Mucosa of stomach (tissue), 1 donor: ENCODE data around the gene C11orf54.

Source experiments
- H3K27me3 ChIP-seq: one replicate; pipeline ENCODE4 v1.7.0; 2013; ENCODE audit warnings: mild to moderate bottlenecking, low read length; ENCODE audit not compliant: control insufficient read depth, insufficient read depth
- H3K36me3 ChIP-seq: one replicate; pipeline ENCODE4 v1.7.0; 2013; ENCODE audit warnings: low read length; ENCODE audit not compliant: control insufficient read depth, insufficient read depth
- H3K4me1 ChIP-seq: one replicate; pipeline ENCODE4 v1.7.0; 2013; ENCODE audit warnings: mild to moderate bottlenecking, low read length; ENCODE audit not compliant: control insufficient read depth, insufficient read depth
- H3K4me3 ChIP-seq: one replicate; pipeline ENCODE4 v1.7.0; 2013; ENCODE audit warnings: low read length
- H3K9ac ChIP-seq: one replicate; pipeline ENCODE4 v1.7.0; 2013; ENCODE audit warnings: mild to moderate bottlenecking, low read length, moderate library complexity
- H3K9me3 ChIP-seq: one replicate; pipeline ENCODE4 v1.7.0; 2013; ENCODE audit warnings: mild to moderate bottlenecking, low read length, moderate library complexity; ENCODE audit not compliant: control insufficient read depth
- donor health status: Pancreatic carcinoma.

C11orf54 gene

DNA sequence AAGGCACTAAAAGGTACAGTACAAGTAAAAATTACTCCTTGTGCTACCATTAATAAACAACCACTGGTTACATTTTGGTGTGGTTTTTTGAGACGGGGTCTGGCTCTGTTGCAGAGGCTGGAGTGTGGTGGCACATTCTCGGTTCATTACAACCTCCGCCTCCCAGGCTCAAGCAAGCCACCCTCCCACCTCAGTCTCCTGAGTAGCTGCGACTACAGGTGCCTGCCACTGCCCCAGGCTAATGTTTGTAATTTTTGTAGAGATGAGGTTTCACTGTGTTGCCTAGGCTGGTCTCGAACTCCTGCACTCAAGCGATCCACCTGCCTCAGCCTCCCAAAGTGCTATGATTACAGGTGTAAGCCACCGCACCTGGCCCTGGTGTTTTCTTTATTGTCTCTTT, 20.9 kb upstream of the C11orf54 start:
- Histone ChIP-seq H3K36me3 (no peaks in the 10 kb centered on the region), H3K9ac (no peak overlapping the region), H3K4me1 (no peaks in the 10 kb centered on the region), H3K9me3 (no peaks in the 10 kb centered on the region), H3K27me3 (no peaks in the 10 kb centered on the region), H3K4me3 (no peak overlapping the region)

DNA sequence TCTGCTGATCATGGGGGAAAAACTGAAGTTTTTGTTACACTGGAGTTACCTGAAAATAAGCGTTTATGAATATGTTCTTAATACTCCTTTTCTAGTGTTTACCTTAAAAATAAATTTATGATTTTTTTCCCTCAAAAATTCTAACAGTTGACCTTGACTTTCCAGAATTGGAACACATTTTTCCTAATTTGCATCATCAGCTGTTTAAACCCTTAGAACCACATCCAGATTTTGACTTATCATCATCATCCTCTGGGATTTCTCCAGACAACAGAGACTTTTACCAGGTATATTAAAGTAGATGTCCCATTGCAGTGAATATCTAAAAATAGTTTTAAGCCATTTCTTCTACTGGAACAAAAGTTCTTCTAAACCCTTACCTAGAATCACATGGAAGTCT, 17.4 kb upstream of the C11orf54 start:
- Histone ChIP-seq H3K9me3 (no peaks in the 10 kb centered on the region), H3K36me3 (no peaks in the 10 kb centered on the region), H3K9ac (no peak overlapping the region), H3K4me3 (no peak overlapping the region), H3K27me3 (no peaks in the 10 kb centered on the region), H3K4me1 (no peaks in the 10 kb centered on the region)

DNA sequence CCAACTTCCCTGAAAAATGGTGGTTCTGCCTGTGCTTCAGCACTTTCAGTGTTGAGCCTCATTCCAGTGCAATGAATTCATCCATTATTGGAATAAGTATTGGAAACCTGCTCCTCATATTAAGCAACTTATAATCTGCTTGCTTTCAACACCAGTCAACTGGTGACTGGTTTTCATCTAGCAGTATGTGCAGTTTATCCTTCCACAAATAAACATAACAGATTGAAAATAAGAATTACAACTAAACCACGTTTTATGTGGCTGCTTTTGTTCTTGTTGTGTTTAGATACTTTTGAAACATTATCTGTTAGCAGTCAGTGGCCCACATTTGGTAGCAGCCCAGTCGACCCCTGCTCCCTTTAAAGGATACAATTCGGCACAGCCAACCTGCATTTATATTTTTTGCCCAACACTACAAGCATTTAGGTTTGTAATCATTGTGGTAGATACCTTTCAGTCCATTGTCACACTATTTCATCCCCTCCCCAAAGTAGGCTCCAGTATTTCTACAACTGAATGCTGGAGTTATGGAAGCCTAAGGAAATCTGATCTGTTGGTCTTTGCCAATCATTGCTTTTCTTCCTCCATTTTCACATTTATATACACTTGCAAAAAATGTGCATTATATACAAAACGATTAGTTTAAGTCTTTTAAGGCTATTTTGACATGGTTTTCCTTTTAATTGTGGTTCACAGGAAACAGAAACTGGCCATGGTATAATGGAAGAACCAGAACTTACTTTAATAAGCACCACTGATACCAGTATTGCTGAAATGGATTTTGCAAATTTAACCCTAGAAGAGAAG, 13.3 kb upstream of the C11orf54 start:
- Histone ChIP-seq H3K9ac (no peak overlapping the region), H3K36me3 (peaks cover 9% of the 10 kb centered on the region), H3K9me3 (no peaks in the 10 kb centered on the region), H3K4me3 (no peak overlapping the region), H3K4me1 (no peaks in the 10 kb centered on the region), H3K27me3 (no peaks in the 10 kb centered on the region)

DNA sequence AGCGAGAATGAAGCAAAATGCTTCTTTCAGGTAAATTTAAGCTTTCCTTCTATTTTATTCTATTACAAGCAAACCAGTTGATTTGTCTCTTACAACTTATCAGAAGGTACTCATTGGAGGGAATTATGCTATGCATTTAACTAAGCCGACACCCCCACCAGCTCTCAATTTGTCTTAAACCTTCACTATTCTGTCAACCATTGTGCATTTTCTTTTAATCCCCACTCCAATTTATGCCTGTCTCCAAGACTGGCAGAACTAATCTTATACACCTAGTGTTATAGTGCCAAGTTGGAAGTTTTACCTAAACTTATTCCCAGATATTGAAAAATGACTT, 12.7 kb upstream of the C11orf54 start:
- Histone ChIP-seq H3K9ac (no peak overlapping the region), H3K4me1 (no peaks in the 10 kb centered on the region), H3K4me3 (no peak overlapping the region), H3K36me3 (peaks cover 9% of the 10 kb centered on the region), H3K27me3 (no peaks in the 10 kb centered on the region), H3K9me3 (no peaks in the 10 kb centered on the region)

DNA sequence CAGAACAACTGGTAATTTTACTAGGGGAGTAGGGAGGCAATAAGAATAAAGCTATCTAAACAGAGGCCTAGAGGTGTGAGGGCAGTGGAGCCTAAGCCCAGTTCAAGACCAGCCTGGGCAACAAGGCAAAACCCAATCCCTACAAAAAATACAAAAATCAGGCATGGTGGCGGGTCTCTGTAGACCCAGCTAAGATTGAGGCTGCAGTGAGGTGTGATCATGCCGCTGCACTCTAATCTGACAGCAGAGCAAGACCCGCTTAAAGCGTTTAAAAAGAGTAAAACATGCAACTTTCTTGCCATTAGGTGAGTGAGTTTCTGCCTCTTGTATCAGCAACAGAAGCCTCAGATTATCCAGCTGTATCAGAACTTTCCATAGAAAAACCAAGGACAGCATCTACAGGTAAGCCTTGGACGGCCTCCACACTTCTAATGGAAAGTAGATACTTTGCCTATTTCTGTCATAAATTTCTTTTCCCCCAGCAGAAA, 12.3 kb upstream of the C11orf54 start:
- Histone ChIP-seq H3K27me3 (no peaks in the 10 kb centered on the region), H3K9me3 (no peaks in the 10 kb centered on the region), H3K4me1 (no peaks in the 10 kb centered on the region), H3K36me3 (peaks cover 9% of the 10 kb centered on the region), H3K9ac (no peak overlapping the region), H3K4me3 (no peak overlapping the region)

DNA sequence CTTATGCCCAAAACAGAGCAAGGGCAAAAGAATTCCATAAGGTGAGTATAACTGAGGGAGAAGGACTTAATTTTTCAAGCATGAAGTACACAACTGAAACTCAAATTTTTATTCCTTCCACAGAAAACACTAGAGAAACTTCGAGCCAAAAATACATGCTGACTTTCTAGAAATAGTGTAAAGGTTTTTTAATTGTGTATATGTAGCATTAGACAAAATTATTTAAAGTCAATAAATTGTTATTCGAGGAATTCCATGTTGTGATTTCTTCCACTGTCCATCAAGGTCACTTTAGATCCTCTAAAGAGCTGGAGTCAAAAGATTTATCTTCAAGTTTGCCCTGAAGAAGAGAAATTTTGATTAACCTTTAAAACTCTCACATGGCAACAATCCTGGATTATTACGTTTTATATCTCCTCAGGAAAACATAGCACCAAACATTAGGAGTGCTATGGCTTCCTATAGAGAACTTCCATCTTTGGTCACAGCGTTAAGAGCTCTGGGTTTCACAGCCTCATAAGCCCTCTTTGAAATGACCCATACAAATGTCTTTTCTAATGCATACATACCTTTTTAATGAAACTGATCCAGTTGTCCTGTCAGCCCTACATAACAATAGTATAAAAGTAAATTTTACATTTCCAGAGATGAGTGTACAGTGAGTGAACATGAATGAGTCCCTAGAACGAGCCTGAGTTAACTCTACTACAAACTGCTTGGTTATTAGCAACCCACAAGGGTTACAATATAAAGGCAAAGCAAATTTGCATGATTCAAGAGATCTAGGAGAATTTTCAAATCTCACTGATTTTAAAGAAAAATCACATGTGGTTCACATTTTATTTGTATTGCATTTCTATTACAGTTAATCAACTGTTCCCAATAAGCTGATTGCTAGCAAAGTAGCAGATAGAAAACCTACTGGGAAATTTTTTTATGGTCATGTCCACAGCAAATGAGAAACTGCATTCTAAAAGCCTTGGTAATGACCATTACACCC, 11.1 kb upstream of the C11orf54 start:
- H3K27me3 ChIP-seq: no peaks in the 10 kb centered on the region
- H3K4me1 ChIP-seq: peaks cover 5% of the 10 kb centered on the region
- no peaks in the 10 kb centered on the region for H3K9me3 ChIP-seq
- no peak overlapping the region for H3K4me3 ChIP-seq
- H3K9ac ChIP-seq: no peak overlapping the region
- peaks cover 14% of the 10 kb centered on the region for H3K36me3 ChIP-seq

DNA sequence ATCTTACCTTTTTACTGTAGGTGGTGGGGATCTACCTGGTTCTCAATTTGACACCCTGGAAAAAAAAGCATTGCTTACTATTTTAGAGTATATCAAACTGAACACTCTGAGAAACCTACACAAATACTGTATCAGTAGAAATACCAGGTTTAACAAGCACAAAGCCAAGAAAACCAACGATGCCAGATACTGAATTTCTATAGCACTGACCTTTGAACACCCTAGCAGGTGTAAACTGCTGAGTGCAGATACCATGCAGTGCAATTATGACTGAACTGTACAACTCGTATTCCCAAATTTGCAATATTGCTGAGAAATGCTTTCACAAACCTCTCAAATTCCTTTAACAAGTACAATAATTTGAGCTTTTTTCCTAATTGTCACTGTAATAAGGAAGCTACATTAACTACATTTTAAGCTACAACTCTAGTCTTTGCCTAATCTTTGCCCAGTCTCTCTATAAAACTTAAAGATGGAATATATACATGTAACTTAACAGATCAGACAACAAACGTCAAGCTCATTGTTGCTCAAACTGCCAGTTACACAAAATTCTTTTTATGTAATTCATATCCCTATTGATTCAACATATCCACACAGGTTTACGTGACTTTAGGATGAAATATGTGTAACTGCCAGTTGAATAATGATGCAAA, 9.1 kb upstream of the C11orf54 start:
- Histone ChIP-seq H3K36me3 (peaks cover 19% of the 10 kb centered on the region), H3K9me3 (no peaks in the 10 kb centered on the region), H3K27me3 (no peaks in the 10 kb centered on the region), H3K9ac (no peak overlapping the region), H3K4me3 (no peak overlapping the region), H3K4me1 (peaks cover 5% of the 10 kb centered on the region)

DNA sequence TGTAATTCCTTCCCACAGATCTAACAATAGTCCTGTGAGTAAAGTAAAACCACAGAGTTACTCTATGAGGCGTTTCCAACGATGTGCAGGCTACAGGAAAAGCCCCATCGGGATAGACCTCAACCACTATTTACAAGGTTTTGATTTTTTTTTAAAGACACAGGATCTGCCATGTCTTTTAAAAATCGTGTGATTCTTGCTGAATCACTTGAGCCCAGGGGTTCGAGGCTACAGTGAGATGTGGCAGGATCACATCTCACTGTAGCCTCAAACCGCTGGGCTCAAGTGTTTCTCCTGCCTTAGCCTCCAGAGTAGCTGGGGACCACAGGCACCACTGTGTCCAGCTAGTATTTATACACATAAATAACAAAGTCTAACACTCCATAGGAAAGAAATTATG, 8.0 kb upstream of the C11orf54 start:
- H3K9ac ChIP-seq: no peak overlapping the region
- peaks cover 19% of the 10 kb centered on the region for H3K36me3 ChIP-seq
- H3K27me3 ChIP-seq: no peaks in the 10 kb centered on the region
- H3K4me3 ChIP-seq: no peak overlapping the region
- H3K9me3 ChIP-seq: no peaks in the 10 kb centered on the region
- H3K4me1 ChIP-seq: peaks cover 14% of the 10 kb centered on the region

DNA sequence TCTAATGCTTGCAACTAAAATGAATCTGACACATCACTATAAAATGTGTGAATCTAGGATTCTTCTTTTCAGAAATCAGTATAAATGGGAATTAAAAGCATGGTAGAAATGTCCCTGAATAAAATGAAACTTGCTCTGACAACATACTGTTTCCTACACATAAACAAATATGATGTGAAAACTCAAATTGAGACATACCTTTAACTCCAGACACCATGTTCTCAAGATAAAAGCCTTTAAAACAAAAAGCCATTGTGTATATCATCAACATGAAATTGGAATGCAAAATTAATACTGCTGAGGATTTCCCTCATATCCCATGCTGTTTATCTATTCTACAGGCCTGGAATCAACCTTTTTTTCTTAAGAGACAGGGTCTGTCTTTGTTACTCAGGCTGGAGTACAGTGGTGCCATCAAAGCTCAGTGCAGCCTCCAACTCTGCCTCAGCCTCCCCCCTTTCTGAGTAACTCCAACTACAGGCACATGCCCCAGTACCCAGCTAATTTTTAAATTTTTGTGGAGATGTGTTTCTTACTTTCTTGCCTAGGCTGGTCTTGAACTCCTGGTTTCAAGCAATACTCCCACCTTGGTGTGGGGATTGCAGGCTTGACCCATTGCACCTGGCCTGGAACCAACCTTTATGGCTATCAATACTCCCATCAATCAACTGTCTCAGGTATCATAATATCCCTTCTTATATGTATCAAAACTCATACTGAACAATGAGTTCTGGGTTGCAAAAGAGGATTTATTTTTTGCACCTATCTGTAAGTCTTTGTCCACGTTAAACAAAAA, 6.8 kb upstream of the C11orf54 start:
- H3K36me3 ChIP-seq: peaks cover 16% of the 10 kb centered on the region
- H3K9ac ChIP-seq: no peak overlapping the region
- peaks cover 17% of the 10 kb centered on the region for H3K4me1 ChIP-seq

DNA sequence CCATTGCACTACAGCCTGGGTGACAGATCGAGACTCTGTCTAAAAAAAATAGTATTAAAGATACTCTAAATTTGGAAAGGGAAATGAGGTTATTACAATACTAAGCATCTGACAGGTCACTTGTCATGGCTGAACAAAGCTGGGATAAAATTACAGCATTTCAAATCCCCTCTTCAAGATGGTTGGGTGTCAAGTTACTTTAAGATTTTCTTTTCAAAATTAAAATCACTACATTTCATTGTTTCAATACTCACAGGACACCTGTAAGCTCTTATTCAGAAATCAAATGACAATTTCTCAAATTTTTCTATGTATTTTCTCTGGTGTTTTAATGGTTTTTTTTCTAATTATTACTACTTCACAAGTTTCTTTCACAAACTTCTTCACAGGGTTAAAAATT, 5.8 kb upstream of the C11orf54 start:
- H3K9ac ChIP-seq: no peak overlapping the region
- peaks cover 17% of the 10 kb centered on the region for H3K4me1 ChIP-seq
- peaks cover 14% of the 10 kb centered on the region for H3K36me3 ChIP-seq
- no peak overlapping the region for H3K4me3 ChIP-seq
- H3K9me3 ChIP-seq: no peaks in the 10 kb centered on the region
- H3K27me3 ChIP-seq: no peaks in the 10 kb centered on the region

More for the DNA sequence above, 6.8 kb upstream of the C11orf54 start:
- H3K27me3 ChIP-seq: no peaks in the 10 kb centered on the region
- H3K4me3 ChIP-seq: no peak overlapping the region
- no peaks in the 10 kb centered on the region for H3K9me3 ChIP-seq

DNA sequence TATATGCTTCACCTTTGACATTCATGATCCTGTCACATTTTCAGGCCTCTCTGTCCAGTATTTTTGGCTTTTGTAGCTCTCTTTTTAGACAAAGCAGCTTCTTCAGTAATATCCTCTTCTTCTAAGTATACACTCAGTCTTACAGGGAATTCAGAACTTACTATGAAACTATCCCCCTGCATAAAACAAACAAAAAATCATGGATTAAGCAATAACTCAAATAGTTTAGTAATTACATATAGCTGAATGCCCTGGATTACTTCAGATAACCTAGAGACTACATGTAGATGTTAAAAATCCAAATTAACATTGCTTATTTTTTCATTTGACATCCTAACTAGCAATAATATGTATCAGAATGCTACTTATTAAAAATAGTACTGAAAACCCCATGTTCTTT, 5.3 kb upstream of the C11orf54 start:
- no peaks in the 10 kb centered on the region for H3K27me3 ChIP-seq
- no peak overlapping the region for H3K9ac ChIP-seq
- H3K4me3 ChIP-seq: no peak overlapping the region
- peaks cover 17% of the 10 kb centered on the region for H3K4me1 ChIP-seq
- H3K36me3 ChIP-seq: peaks cover 14% of the 10 kb centered on the region
- H3K9me3 ChIP-seq: no peaks in the 10 kb centered on the region
